ENCODE measurements around the gene CBX6.

CBX6 gene

DNA sequence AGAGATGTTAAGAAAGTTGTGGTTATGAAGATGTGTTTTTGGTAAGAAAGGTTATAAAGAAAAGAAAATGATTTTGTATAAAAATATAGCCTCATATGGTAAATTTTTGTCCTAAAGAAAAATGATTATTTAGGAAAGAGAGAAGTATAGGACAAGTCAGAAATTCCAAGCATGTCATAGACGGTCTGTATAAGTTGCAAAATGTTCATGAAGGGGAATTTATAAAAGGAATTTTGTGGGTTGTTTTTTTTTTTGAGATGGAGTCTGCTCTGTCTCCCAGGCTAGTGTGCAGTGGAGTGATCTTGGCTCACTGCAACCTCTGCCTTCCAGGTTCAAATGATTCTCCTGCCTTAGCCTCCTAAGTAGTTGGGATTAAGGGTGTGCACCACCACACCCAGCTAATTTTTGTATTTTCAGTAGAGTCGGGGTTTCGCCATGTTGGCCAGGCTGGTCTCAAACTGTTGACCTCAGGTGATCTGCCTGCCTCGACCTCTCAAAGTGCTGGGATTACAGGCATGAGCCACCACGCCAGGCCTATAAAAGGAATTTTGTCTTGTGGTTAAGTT, 32.1 kb upstream of the CBX6 start (continued):
- peak; percentile 68 for TF ChIP-seq ZNF518A (tag by site-specific recombination; conservative IDR thresholded peaks at IDR 0.05; ENCODE audit: low read depth)

- POLR2A ChIA-PET = no interaction called here
Observed at GRCh38 chr22:38901111-38901641, 29.2 kb upstream of the CBX6 start.

GRCh38 chr22:38900677-38901076, 28.7 kb upstream of the CBX6 start:
- Histone ChIP-seq H3K4me1 (ENCODE audit: control insufficient read depth, insufficient read depth, low read length) (no peaks in the 10 kb centered on the region), H3K9me3 (ENCODE audit: control insufficient read depth, insufficient read depth, low read depth, low read length) (no peaks in the 10 kb centered on the region), H3K4me3 (ENCODE audit: low read depth, low read length) (no peak overlapping the region), H3K36me3 (ENCODE audit: control insufficient read depth in 2 of 2, insufficient read depth in 1 of 2, low read length in 2 of 2) (no peaks in the 10 kb centered on the region), H3K27ac (ENCODE audit: extremely low read depth, low read depth, low read length) (no peak overlapping the region)
- POLR2A ChIA-PET = no interaction called here
- CTCF ChIA-PET = interaction anchor here (1.3 kb wide), 1 partner anchor 24 kb away, joined by 4 read pairs; no protein-coding TSS in a partner anchor
- TF ChIP-seq ZNF133 (tag by site-specific recombination; IDR thresholded peaks at IDR 0.05) (no peak), ZNF121 (tag by site-specific recombination; IDR thresholded peaks at IDR 0.05) (no peak), HOXD13 (CRISPR knock-in tag; IDR thresholded peaks at IDR 0.05; ENCODE audit: borderline replicate concordance) (no peak), ZNF423 (tag by site-specific recombination; IDR thresholded peaks at IDR 0.05) (no peak), ZNF2 (tag by site-specific recombination; IDR thresholded peaks at IDR 0.05) (no peak)
- TF ChIP-seq, protein P1, sequence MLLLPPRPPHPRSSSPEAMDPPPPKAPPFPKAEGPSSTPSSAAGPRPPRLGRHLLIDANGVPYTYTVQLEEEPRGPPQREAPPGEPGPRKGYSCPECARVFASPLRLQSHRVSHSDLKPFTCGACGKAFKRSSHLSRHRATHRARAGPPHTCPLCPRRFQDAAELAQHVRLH (tag by site-specific recombination; IDR thresholded peaks at IDR 0.05) = no peak

More at GRCh38 chr22:38901111-38901641, 29.2 kb upstream of the CBX6 start:
- Histone ChIP-seq H3K36me3 (ENCODE audit: control insufficient read depth in 2 of 2, insufficient read depth in 1 of 2, low read length in 2 of 2) (no peaks in the 10 kb centered on the region), H3K4me1 (ENCODE audit: control insufficient read depth, insufficient read depth, low read length) (no peaks in the 10 kb centered on the region), H3K4me3 (ENCODE audit: low read depth, low read length) (no peak overlapping the region), H3K9me3 (ENCODE audit: control insufficient read depth, insufficient read depth, low read depth, low read length) (no peaks in the 10 kb centered on the region), H3K27ac (ENCODE audit: extremely low read depth, low read depth, low read length) (no peak overlapping the region)
- CTCF ChIA-PET = interaction anchor here (1.3 kb wide), 1 partner anchor 23 kb away, joined by 4 read pairs; no protein-coding TSS in a partner anchor
- TF ChIP-seq ZSCAN16 (tag by site-specific recombination; IDR thresholded peaks at IDR 0.05) (no peak), ZNF404 (tag by site-specific recombination; IDR thresholded peaks at IDR 0.05) (no peak)

GRCh38 chr22:38891256-38891655, 19.2 kb upstream of the CBX6 start:
- Histone ChIP-seq H3K36me3 (ENCODE audit: control insufficient read depth in 2 of 2, insufficient read depth in 1 of 2, low read length in 2 of 2) (no peaks in the 10 kb centered on the region), H3K9me3 (ENCODE audit: control insufficient read depth, insufficient read depth, low read depth, low read length) (no peaks in the 10 kb centered on the region), H3K27ac (ENCODE audit: extremely low read depth, low read depth, low read length) (no peak overlapping the region), H3K4me1 (ENCODE audit: control insufficient read depth, insufficient read depth, low read length) (no peaks in the 10 kb centered on the region), H3K4me3 (ENCODE audit: low read depth, low read length) (no peak overlapping the region)
- POLR2A ChIA-PET = no interaction called here
- CTCF ChIA-PET = interaction anchor here (2.2 kb wide), 1 partner anchor 22 kb away, joined by 9 read pairs; no protein-coding TSS in a partner anchor
- TF ChIP-seq, protein P2, sequence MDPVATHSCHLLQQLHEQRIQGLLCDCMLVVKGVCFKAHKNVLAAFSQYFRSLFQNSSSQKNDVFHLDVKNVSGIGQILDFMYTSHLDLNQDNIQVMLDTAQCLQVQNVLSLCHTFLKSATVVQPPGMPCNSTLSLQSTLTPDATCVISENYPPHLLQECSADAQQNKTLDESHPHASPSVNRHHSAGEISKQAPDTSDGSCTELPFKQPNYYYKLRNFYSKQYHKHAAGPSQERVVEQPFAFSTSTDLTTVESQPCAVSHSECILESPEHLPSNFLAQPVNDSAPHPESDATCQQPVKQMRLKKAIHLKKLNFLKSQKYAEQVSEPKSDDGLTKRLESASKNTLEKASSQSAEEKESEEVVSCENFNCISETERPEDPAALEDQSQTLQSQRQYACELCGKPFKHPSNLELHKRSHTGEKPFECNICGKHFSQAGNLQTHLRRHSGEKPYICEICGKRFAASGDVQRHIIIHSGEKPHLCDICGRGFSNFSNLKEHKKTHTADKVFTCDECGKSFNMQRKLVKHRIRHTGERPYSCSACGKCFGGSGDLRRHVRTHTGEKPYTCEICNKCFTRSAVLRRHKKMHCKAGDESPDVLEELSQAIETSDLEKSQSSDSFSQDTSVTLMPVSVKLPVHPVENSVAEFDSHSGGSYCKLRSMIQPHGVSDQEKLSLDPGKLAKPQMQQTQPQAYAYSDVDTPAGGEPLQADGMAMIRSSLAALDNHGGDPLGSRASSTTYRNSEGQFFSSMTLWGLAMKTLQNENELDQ (tag by site-specific recombination; IDR thresholded peaks at IDR 0.05; ENCODE audit: low read depth) = no peak
- TF ChIP-seq ZNF701 (tag by site-specific recombination; IDR thresholded peaks at IDR 0.05) = no peak
- TF ChIP-seq ZNF398 (tag by site-specific recombination; IDR thresholded peaks at IDR 0.05) = no peak
- TF ChIP-seq ZNF48 (tag by site-specific recombination; IDR thresholded peaks at IDR 0.05) = no peak
- TF ChIP-seq ZNF785 (tag by site-specific recombination; IDR thresholded peaks at IDR 0.05) = no peak
- TF ChIP-seq ZNF530 (tag by site-specific recombination; IDR thresholded peaks at IDR 0.05; ENCODE audit: low read depth) = no peak
- no peak for TF ChIP-seq ZNF112 (tag by site-specific recombination; IDR thresholded peaks at IDR 0.05)
- TF ChIP-seq, protein P3, sequence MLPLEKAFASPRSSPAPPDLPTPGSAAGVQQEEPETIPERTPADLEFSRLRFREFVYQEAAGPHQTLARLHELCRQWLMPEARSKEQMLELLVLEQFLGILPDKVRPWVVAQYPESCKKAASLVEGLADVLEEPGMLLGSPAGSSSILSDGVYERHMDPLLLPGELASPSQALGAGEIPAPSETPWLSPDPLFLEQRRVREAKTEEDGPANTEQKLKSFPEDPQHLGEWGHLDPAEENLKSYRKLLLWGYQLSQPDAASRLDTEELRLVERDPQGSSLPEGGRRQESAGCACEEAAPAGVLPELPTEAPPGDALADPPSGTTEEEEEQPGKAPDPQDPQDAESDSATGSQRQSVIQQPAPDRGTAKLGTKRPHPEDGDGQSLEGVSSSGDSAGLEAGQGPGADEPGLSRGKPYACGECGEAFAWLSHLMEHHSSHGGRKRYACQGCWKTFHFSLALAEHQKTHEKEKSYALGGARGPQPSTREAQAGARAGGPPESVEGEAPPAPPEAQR (tag by site-specific recombination; IDR thresholded peaks at IDR 0.05) = no peak

All from HEK293 (cell line).